K562 (cell line): Measurements from ENCODE around the gene ADAR. TPM values are rescaled to one million over a fixed set of nuclear protein-coding genes. Genes with fewer than 3 reads are reported as not detected.
A peak's percentile ranks its signal among the peaks of the same experiment; 100 is the strongest.

Experiments used
- ATF3 ChIP-seq, 2 experiments: fragments of 450-650 bp in 1 of 2; sonication (generic) in 1 of 2; formaldehyde crosslinking in 1 of 2; IDR thresholded peaks in 1 of 2; conservative IDR thresholded peaks in 1 of 2; 2 replicates each; pipeline versions ENCODE4 v1.6.1 to v1.8.1; 2016 to 2023; ENCODE audit warnings: mild to moderate bottlenecking in 2 of 2, moderate library complexity in 2 of 2, inconsistent platforms in 1 of 2, missing genetic modification reagents in 1 of 2
- BRCA1 ChIP-seq, 2 experiments: fragments of 450-650 bp in 1 of 2; sonication (generic) in 1 of 2; formaldehyde crosslinking in 1 of 2; IDR thresholded peaks; 2 replicates each; pipeline versions ENCODE4 v1.5.0 to v1.6.1; 2017 to 2020; ENCODE audit warnings: mild to moderate bottlenecking in 1 of 2, missing genetic modification reagents in 1 of 2
- CAMTA2 ChIP-seq: fragments of 250-450 bp; sonication (Bioruptor Pico); conservative IDR thresholded peaks from 2 replicates; pipeline ENCODE4 v1.5.1; 2022
- CREM ChIP-seq: IDR thresholded peaks from 2 replicates; pipeline ENCODE4 v1.6.1; 2014; ENCODE audit warnings: antibody characterized with exemption, low read depth
- DNMT1 ChIP-seq: fragments of 450-650 bp; IDR thresholded peaks from 2 replicates; pipeline ENCODE4 v1.6.1; 2016; ENCODE audit warnings: antibody characterized with exemption, mild to moderate bottlenecking
- E2F1 ChIP-seq: sonication (generic); formaldehyde crosslinking; IDR thresholded peaks from 2 replicates; pipeline ENCODE4 v1.8.1; 2023; ENCODE audit warnings: mild to moderate bottlenecking, missing genetic modification reagents, moderate library complexity
- FOXK2 ChIP-seq, 2 experiments: fragments of 450-650 bp; IDR thresholded peaks in 1 of 2; conservative IDR thresholded peaks in 1 of 2; 2 replicates each; pipeline ENCODE4 v1.6.1; 2016; ENCODE audit warnings: low read depth in 2 of 2, mild to moderate bottlenecking in 1 of 2
- HES1 ChIP-seq: fragments of 450-650 bp; IDR thresholded peaks from 2 replicates; pipeline ENCODE4 v1.6.1; 2016; ENCODE audit warnings: low read depth, mild to moderate bottlenecking, moderate library complexity
- RERE ChIP-seq: sonication (generic); formaldehyde crosslinking; IDR thresholded peaks from 2 replicates; pipeline ENCODE4 v1.8.0; 2023; ENCODE audit warnings: missing genetic modification reagents, mild to moderate bottlenecking, borderline replicate concordance
- SRF ChIP-seq, 2 experiments: fragments of 250-450, 450-650 bp in 1 of 2; sonication (Bioruptor Pico) in 1 of 2; sonication (generic) in 1 of 2; formaldehyde crosslinking; IDR thresholded peaks; 2 replicates each; pipeline versions ENCODE4 v1.5.0 to v1.5.1; 2020 to 2022; ENCODE audit warnings: mild to moderate bottlenecking in 1 of 2, missing genetic modification reagents in 1 of 2
- ZBTB33 ChIP-seq: sonication (generic); formaldehyde crosslinking; IDR thresholded peaks from 2 replicates; pipeline ENCODE4 v1.8.1; 2023; ENCODE audit warnings: mild to moderate bottlenecking, missing genetic modification reagents
- ZNF253 ChIP-seq: fragments of 250-450 bp; sonication (Bioruptor Pico); conservative IDR thresholded peaks from 2 replicates; pipeline ENCODE4 v1.6.1; 2021; ENCODE audit warnings: mild to moderate bottlenecking
- ZNF347 ChIP-seq: fragments of 450-650 bp; formaldehyde crosslinking; IDR thresholded peaks from 2 replicates; pipeline ENCODE4 v1.4.0; 2020; ENCODE audit warnings: low read depth, mild to moderate bottlenecking, moderate library complexity
- ZNF431 ChIP-seq: sonication (generic); formaldehyde crosslinking; IDR thresholded peaks from 2 replicates; pipeline ENCODE4 v1.8.0; 2022; ENCODE audit warnings: mild to moderate bottlenecking, missing genetic modification reagents
- ZNF830 ChIP-seq: fragments of 250-450 bp; sonication (Bioruptor Pico); IDR thresholded peaks from 2 replicates; pipeline ENCODE4 v1.5.0; 2021; ENCODE audit warnings: mild to moderate bottlenecking
- polyA plus RNA-seq, 8 experiments: library from polyadenylated mRNA; depleted of rRNA in 4 of 8; stranded (reverse) in 5 of 8; unstranded in 3 of 8; fragments of >200 nt; fragmentation: Nextera tagmentation in 2 of 8; fragmentation: Illumina TruSeq in 1 of 8; extraction: Ambion mirVana in 2 of 8; extraction: Trizol in 1 of 8; gene quantifications; 2 replicates each; pipeline versions ENCODE4 v1.2.1 to v1.2.3, GENCODE V29; 2011 to 2014; ENCODE audit warnings: inconsistent platforms in 1 of 8, missing spikeins in 1 of 8
- total RNA-seq, 7 experiments: library from RNA; depleted of rRNA in 6 of 7; stranded (reverse); fragments of >200 nt in 6 of 7; fragmentation: Illumina TruSeq in 2 of 7; extraction: Trizol in 2 of 7; gene quantifications; 2 replicates each; pipeline versions ENCODE4 v1.2.1 to v1.2.3, GENCODE V29; 2011 to 2021; ENCODE audit warnings: low replicate concordance in 1 of 7

Gene ADAR
- total and polyA plus RNA-seq, 9 of the 15 experiments (the other 6 are each of a cell fraction or from before 2014, with no cell fraction given): 30.1 to 123 (median 60.2) TPM

- TF ChIP-seq ZBTB33 (CRISPR knock-in tag): no peak
- TF ChIP-seq BRCA1 (IDR thresholded peaks at IDR 0.05): no peak
- TF ChIP-seq BRCA1 (CRISPR knock-in tag; IDR thresholded peaks at IDR 0.05): no peak
- no peak for TF ChIP-seq RERE
- 0 out of 2 replicates have a peak, but pooled peaks have one; percentile 32 for TF ChIP-seq ZNF431 (CRISPR knock-in tag)
- TF ChIP-seq HES1: peak; percentile 55; the same call in 1 of the 2 replicates
- TF ChIP-seq CREM: no peak
- TF ChIP-seq DNMT1: no peak
- no peak for TF ChIP-seq ZNF253 (CRISPR knock-in tag)
- no peak for TF ChIP-seq CAMTA2
- TF ChIP-seq SRF (CRISPR knock-in tag; IDR thresholded peaks at IDR 0.05): no peak
- no peak for TF ChIP-seq ZNF347 (CRISPR knock-in tag)
- no peak for TF ChIP-seq E2F1 (CRISPR knock-in tag)
- TF ChIP-seq FOXK2 (conservative IDR thresholded peaks at IDR 0.05 in 1 of 2, IDR thresholded peaks at IDR 0.05 in 1 of 2; ENCODE audit: low read depth in 2 of 2): peak in 1 of 2 experiments; percentile 26; a peak in 1 of 4 replicates
- no peak for TF ChIP-seq ZNF830 (CRISPR knock-in tag)
- TF ChIP-seq ATF3 (IDR thresholded peaks at IDR 0.05): peak; percentile 95; the same call in 1 of the 2 replicates
- TF ChIP-seq ATF3 (CRISPR knock-in tag; conservative IDR thresholded peaks at IDR 0.05): 0 out of 2 replicates have a peak, but pooled peaks have one; percentile 41
These were observed 18.7 kb upstream of the ADAR start (continued) for GRCh38 chr1:154626456-154627256.
